Measurements from ENCODE around the gene LTO1.

- TF ChIP-seq CTCF (IDR thresholded peaks at IDR 0.05): no peak
- no peak for TF ChIP-seq POLR2A (IDR thresholded peaks at IDR 0.05)
These were observed 41.1 kb downstream of the LTO1 start for GRCh38 chr11:69634069-69634468.

Data from uterus (tissue), 2 donors.